PC-3 (cell line): Measurements from ENCODE around the gene VAMP8. TPM values are rescaled to one million over a fixed set of nuclear protein-coding genes. Genes with fewer than 3 reads are reported as not detected.

Experiments
- ATAC-seq: fragments of 200-7000 bp; cut with Tn5 transposase; 2 replicates; pipeline ENCODE4 v1.9.1; 2020; ENCODE audit warnings: mild to moderate bottlenecking, moderate library complexity
- BruUV-seq: library from RNA; stranded (reverse); fragments of 400-500 nt; replicated peaks from 2 replicates; lab custom pipeline; 2021; lab: Mats Ljungman, UMichigan
- CTCF ChIA-PET: fragments of 300-600 bp; sonication (Branson Sonifier 250); formaldehyde crosslinking; loops from one replicate; lab custom pipeline; 2022; ENCODE audit warnings: antibody characterized with exemption; lab: Charles Lee
- POLR2A ChIA-PET: fragments of 300-600 bp; sonication (Branson Sonifier 250); formaldehyde crosslinking; loops from one replicate; lab custom pipeline; 2022; ENCODE audit warnings: antibody characterized with exemption; ENCODE audit not compliant: unreplicated experiment; lab: Charles Lee
- DNase-seq: peaks from one replicate; pipeline ENCODE4 v3.0.0-alpha.2; 2015
- H2AFZ ChIP-seq: fragments of 300-600 bp; sonication (generic); 2 replicates; pipeline ENCODE4 v1.6.0; 2016; ENCODE audit warnings: antibody characterized with exemption, low read length
- H3F3A ChIP-seq: fragments of 300-600 bp; sonication (generic); one replicate; pipeline ENCODE4 v1.6.0; 2017; ENCODE audit warnings: antibody characterized with exemption, low read length, control low read depth, mild to moderate bottlenecking; ENCODE audit not compliant: unreplicated experiment
- H3K27ac ChIP-seq: fragments of 300-600 bp; sonication (generic); 2 replicates; pipeline ENCODE4 v1.5.1; 2016; ENCODE audit warnings: mild to moderate bottlenecking, low read length
- H3K27me3 ChIP-seq: fragments of 300-600 bp; sonication (generic); 2 replicates; pipeline ENCODE4 v1.6.1; 2016; ENCODE audit warnings: low read length, mixed read lengths
- H3K36me3 ChIP-seq: fragments of 300-600 bp; sonication (generic); 2 replicates; pipeline ENCODE4 v1.6.1; 2016; ENCODE audit warnings: low read depth, mixed run types, low read length, mixed read lengths
- H3K4me1 ChIP-seq: fragments of 300-600 bp; sonication (generic); 2 replicates; pipeline ENCODE4 v1.5.1; 2016; ENCODE audit warnings: low read length; ENCODE audit not compliant: insufficient read depth
- H3K4me2 ChIP-seq: fragments of 300-600 bp; sonication (generic); 2 replicates; pipeline ENCODE4 v1.6.0; 2016; ENCODE audit warnings: low read length
- H3K4me3 ChIP-seq: fragments of 300-600 bp; sonication (generic); 2 replicates; pipeline ENCODE4 v1.5.1; 2016; ENCODE audit warnings: mild to moderate bottlenecking, low read length, mixed read lengths
- H3K79me2 ChIP-seq: fragments of 300-600 bp; sonication (generic); 2 replicates; pipeline ENCODE4 v1.6.1; 2017; ENCODE audit warnings: low read length, mixed read lengths
- H3K9ac ChIP-seq: fragments of 300-600 bp; sonication (generic); 2 replicates; pipeline ENCODE4 v1.6.0; 2016; ENCODE audit warnings: mild to moderate bottlenecking, low read length
- H3K9me2 ChIP-seq: fragments of 300-600 bp; sonication (generic); replicated peaks from 2 replicates; pipeline ENCODE4 v1.6.1; 2016; ENCODE audit warnings: mixed run types, low read length, mixed read lengths
- H3K9me3 ChIP-seq: fragments of 300-600 bp; sonication (generic); 2 replicates; pipeline ENCODE4 v1.6.1; 2016; ENCODE audit warnings: low read length, mixed read lengths
- H4K20me1 ChIP-seq: fragments of 300-600 bp; sonication (generic); 2 replicates; pipeline ENCODE4 v1.6.1; 2016; ENCODE audit warnings: low read length, mixed read lengths
- EZH2 ChIP-seq: fragments of 300-600 bp; sonication (generic); IDR thresholded peaks from one replicate; pipeline ENCODE4 v1.6.1; 2017; ENCODE audit warnings: antibody characterized with exemption, mild to moderate bottlenecking, low read length; ENCODE audit not compliant: unreplicated experiment
- EZH2phosphoT487 ChIP-seq: fragments of 300-600 bp; sonication (generic); IDR thresholded peaks from 2 replicates; pipeline ENCODE4 v1.6.1; 2018; ENCODE audit warnings: mild to moderate bottlenecking, antibody characterized with exemption, low read length, borderline replicate concordance
- intact Hi-C: fragments of 100-400 bp; cut with micrococcal nuclease; formaldehyde crosslinking; loops from 2 replicates; pipeline ENCODE4 v1.9.0; 2023
- total RNA-seq: library from RNA; depleted of rRNA; stranded (reverse); fragments of >200 nt; gene quantifications from 2 replicates; pipeline ENCODE4 v1.2.3, GENCODE V29; 2014
- TF ChIP-seq, protein P1 (sequence below): fragments of 300-600 bp; sonication (generic); conservative IDR thresholded peaks from 2 replicates; pipeline ENCODE4 v1.5.1; 2017; ENCODE audit warnings: antibody characterized with exemption, low read depth, mild to moderate bottlenecking, low read length

VAMP8 gene
- total RNA-seq, 1 experiment from 2014 or later = 142 TPM

DNA sequence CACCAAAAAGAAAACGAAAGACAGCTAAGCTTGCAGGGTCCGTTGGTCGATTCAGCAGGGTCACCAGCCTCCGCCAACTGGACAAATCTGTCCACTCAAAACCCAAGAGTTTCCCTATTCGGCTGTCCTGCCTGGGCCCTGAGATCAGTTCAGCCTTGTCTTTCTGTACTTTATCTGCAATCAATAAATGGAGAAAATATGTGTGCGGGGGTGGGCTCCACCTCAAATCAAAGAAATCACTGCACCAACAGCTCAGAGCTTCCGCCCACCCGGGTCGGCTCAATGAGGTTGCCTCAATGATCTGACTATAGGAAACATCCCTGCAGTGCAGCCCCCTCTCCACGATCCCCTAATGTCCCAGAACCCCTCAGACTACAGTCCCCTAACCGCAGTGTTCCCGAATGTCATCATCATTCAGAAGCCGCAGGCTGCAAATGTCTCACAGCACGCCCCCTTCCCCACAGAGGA lies 16.5 kb upstream of the VAMP8 start:
- Histone ChIP-seq H3K4me2 (peak overlapping the region; percentile 92), H4K20me1 (no peaks in the 10 kb centered on the region), H3F3A (no peaks in the 10 kb centered on the region), H3K9me2 (no peaks in the 10 kb centered on the region), H3K9ac (peak overlapping the region; percentile 84), H2AFZ (peak overlapping the region; percentile 94; the same call in 1 of the 2 replicates), H3K9me3 (no peaks in the 10 kb centered on the region), H3K27me3 (no peaks in the 10 kb centered on the region), H3K4me1 (peaks cover 10% of the 10 kb centered on the region), H3K79me2 (peaks cover 35% of the 10 kb centered on the region), H3K36me3 (peaks cover 12% of the 10 kb centered on the region; the same call in 1 of the 2 replicates), H3K4me3 (peak overlapping the region; percentile 88), H3K27ac (no peak overlapping the region)
- CTCF ChIA-PET = interaction anchor here (0.6 to 1.1 kb wide), 2 partner anchors 9 to 77 kb away, joined by 3 to 8 read pairs; no protein-coding TSS in a partner anchor
- DNase-seq (no peak), ATAC-seq (peak; percentile 5)
- TF ChIP-seq, protein P1, sequence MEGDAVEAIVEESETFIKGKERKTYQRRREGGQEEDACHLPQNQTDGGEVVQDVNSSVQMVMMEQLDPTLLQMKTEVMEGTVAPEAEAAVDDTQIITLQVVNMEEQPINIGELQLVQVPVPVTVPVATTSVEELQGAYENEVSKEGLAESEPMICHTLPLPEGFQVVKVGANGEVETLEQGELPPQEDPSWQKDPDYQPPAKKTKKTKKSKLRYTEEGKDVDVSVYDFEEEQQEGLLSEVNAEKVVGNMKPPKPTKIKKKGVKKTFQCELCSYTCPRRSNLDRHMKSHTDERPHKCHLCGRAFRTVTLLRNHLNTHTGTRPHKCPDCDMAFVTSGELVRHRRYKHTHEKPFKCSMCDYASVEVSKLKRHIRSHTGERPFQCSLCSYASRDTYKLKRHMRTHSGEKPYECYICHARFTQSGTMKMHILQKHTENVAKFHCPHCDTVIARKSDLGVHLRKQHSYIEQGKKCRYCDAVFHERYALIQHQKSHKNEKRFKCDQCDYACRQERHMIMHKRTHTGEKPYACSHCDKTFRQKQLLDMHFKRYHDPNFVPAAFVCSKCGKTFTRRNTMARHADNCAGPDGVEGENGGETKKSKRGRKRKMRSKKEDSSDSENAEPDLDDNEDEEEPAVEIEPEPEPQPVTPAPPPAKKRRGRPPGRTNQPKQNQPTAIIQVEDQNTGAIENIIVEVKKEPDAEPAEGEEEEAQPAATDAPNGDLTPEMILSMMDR = no peak
- TF ChIP-seq EZH2phosphoT487 = no peak
- TF ChIP-seq EZH2 = no peak
- BruUV-seq = TSS peak; percentile 61
- POLR2A ChIA-PET = interaction anchor here (0.6 to 0.8 kb wide), 2 partner anchors 168 to 591 kb away, joined by 3 read pairs; no protein-coding TSS in a partner anchor
- intact Hi-C loops = loop anchor here (1.0 to 2.0 kb wide), 2 partner anchors 16 to 42 kb away; partner anchors contain the start of genes TMEM150A and VAMP8

GRCh38 chr2:85561280-85562212 lies 15.8 kb upstream of the VAMP8 start, which contains the start of gene GGCX:
Gene GGCX, minus strand, starts transcription at chr2:85561493. Its CDS starts 65 bp downstream, at chr2:85561428.
- H3K4me3 ChIP-seq = peak within 1 kb of the TSS; percentile 88
- H2AFZ ChIP-seq = peak within 1 kb of the TSS; percentile 94
- no peaks in the 10 kb centered on the region for H3K9me2 ChIP-seq
- H3K9me3 ChIP-seq = no peaks in the 10 kb centered on the region
- intact Hi-C loops = loop anchor here (1.0 to 2.0 kb wide), 2 partner anchors 16 to 41 kb away; partner anchors contain the start of genes TMEM150A and VAMP8
- H3K9ac ChIP-seq = peak within 1 kb of the TSS; percentile 84
- H3K27me3 ChIP-seq = no peaks in the 10 kb centered on the region
- CTCF ChIA-PET = interaction anchor here (0.6 to 1.1 kb wide), 2 partner anchors 10 to 76 kb away, joined by 3 to 8 read pairs; no protein-coding TSS in a partner anchor
- DNase-seq = peak; percentile 96
- peak within 1 kb of the TSS; percentile 43 for H3K27ac ChIP-seq
- no peaks in the 10 kb centered on the region for H3F3A ChIP-seq
- POLR2A ChIA-PET = interaction anchor here (0.6 to 0.8 kb wide), 2 partner anchors 57 to 591 kb away, joined by 3 read pairs; no protein-coding TSS in a partner anchor
- peaks cover 10% of the 10 kb centered on the region for H3K4me1 ChIP-seq
- peak within 1 kb of the TSS; percentile 92 for H3K4me2 ChIP-seq
- peak; percentile 95 for ATAC-seq
- TF ChIP-seq, protein P1 = no peak
- TF ChIP-seq EZH2phosphoT487 (no peak), EZH2 (no peak)
- peaks cover 10% of the 10 kb centered on the region; the same call in 1 of the 2 replicates for H3K36me3 ChIP-seq
- no peaks in the 10 kb centered on the region for H4K20me1 ChIP-seq
- H3K79me2 ChIP-seq = peaks cover 35% of the 10 kb centered on the region
- TSS peak; percentile 98 for BruUV-seq
